CD14-positive monocyte (primary cell): Measurements from ENCODE around the gene AQP10. TPM values are rescaled to one million over a fixed set of nuclear protein-coding genes. Genes with fewer than 3 reads are reported as not detected.
A peak's percentile ranks its signal among the peaks of the same experiment; 100 is the strongest.

Source experiments
- DNase-seq, 3 donors: peaks; one replicate each; pipeline ENCODE4 v3.0.0-alpha.2; 2011 to 2022
- H2AFZ ChIP-seq: 2 replicates; pipeline ENCODE4 v1.6.0; 2012; ENCODE audit warnings: mild to moderate bottlenecking, low read depth, low read length, inconsistent platforms; ENCODE audit not compliant: insufficient read depth, poor library complexity, severe bottlenecking
- H3K27ac ChIP-seq, 2 donors: 1 replicate in 1 of 2; 2 replicates in 1 of 2; pipeline ENCODE4 v1.5.1; 2012 to 2013; ENCODE audit warnings: low read length in 2 of 2, control low read depth in 1 of 2, inconsistent platforms in 1 of 2, low read depth in 1 of 2, mild to moderate bottlenecking in 1 of 2
- H3K27me3 ChIP-seq, 2 donors: one replicate each; pipeline versions ENCODE4 v1.6.0 to v1.6.1; 2011 to 2013; ENCODE audit warnings: low read length in 2 of 2; ENCODE audit not compliant: control insufficient read depth in 2 of 2, insufficient read depth in 2 of 2
- H3K36me3 ChIP-seq, 2 donors: replicated peaks in 1 of 2; 1 replicate in 1 of 2; 2 replicates in 1 of 2; pipeline versions ENCODE4 v1.5.1 to v1.6.1; 2012 to 2013; ENCODE audit warnings: low read length in 2 of 2, control low read depth in 1 of 2, inconsistent platforms in 1 of 2, mild to moderate bottlenecking in 1 of 2; ENCODE audit not compliant: insufficient read depth in 2 of 2, control insufficient read depth in 1 of 2
- H3K4me1 ChIP-seq, 2 donors: 1 replicate in 1 of 2; 2 replicates in 1 of 2; pipeline versions ENCODE4 v1.5.1 to v1.6.1; 2012 to 2013; ENCODE audit warnings: low read length in 2 of 2, control low read depth in 1 of 2, inconsistent platforms in 1 of 2, mild to moderate bottlenecking in 1 of 2, moderate library complexity in 1 of 2; ENCODE audit not compliant: insufficient read depth in 2 of 2, control insufficient read depth in 1 of 2
- H3K4me2 ChIP-seq: replicated peaks from 2 replicates; pipeline ENCODE3; 2012; ENCODE audit warnings: low read length, moderate library complexity, mild to moderate bottlenecking; ENCODE audit not compliant: poor library complexity, severe bottlenecking; ENCODE audit errors: extremely low read depth
- H3K4me3 ChIP-seq, 3 experiments: fragments of 200-600 bp in 1 of 3; sonication (generic) in 1 of 3; replicated peaks in 1 of 3; 1 replicate in 2 of 3; 2 replicates in 1 of 3; pipeline ENCODE4 v1.5.1; 2011 to 2013; ENCODE audit warnings: low read length in 3 of 3, mild to moderate bottlenecking in 3 of 3, control low read depth in 2 of 3, low read depth in 2 of 3, inconsistent platforms in 1 of 3, moderate library complexity in 1 of 3
- H3K79me2 ChIP-seq: 2 replicates; pipeline ENCODE4 v1.6.0; 2012; ENCODE audit warnings: mild to moderate bottlenecking, control low read depth, inconsistent platforms, low read length, moderate library complexity; ENCODE audit not compliant: insufficient read depth
- H3K9ac ChIP-seq: 2 replicates; pipeline ENCODE4 v1.6.0; 2017; ENCODE audit warnings: low read length, mild to moderate bottlenecking; ENCODE audit not compliant: insufficient read depth, poor library complexity, severe bottlenecking
- H3K9me3 ChIP-seq, 2 donors: replicated peaks in 1 of 2; 1 replicate in 1 of 2; 2 replicates in 1 of 2; pipeline versions ENCODE4 v1.5.1 to v1.6.1; 2012 to 2013; ENCODE audit warnings: low read length in 2 of 2, control low read depth in 1 of 2; ENCODE audit not compliant: control insufficient read depth in 1 of 2, insufficient read depth in 1 of 2
- H4K20me1 ChIP-seq: 2 replicates; pipeline ENCODE4 v1.6.0; 2012; ENCODE audit warnings: mild to moderate bottlenecking, low read length, control low read depth, moderate library complexity; ENCODE audit not compliant: insufficient read depth
- H3K27ac Mint-ChIP-seq, 7 donors: one replicate each; pipeline ENCODE4 v1.8.0; 2020; ENCODE audit warnings: mild to moderate bottlenecking in 7 of 7, mixed read lengths in 7 of 7, moderate library complexity in 6 of 7, inconsistent platforms in 2 of 7
- H3K27me3 Mint-ChIP-seq, 3 donors: one replicate each; pipeline ENCODE4 v1.8.0; 2021 to 2022; ENCODE audit warnings: low read depth in 3 of 3, mild to moderate bottlenecking in 3 of 3, mixed read lengths in 3 of 3, moderate library complexity in 3 of 3, inconsistent platforms in 1 of 3
- H3K36me3 Mint-ChIP-seq, 2 donors: one replicate each; pipeline ENCODE4 v1.8.0; 2020; ENCODE audit warnings: mixed read lengths in 2 of 2, inconsistent platforms in 1 of 2, mild to moderate bottlenecking in 1 of 2
- H3K4me1 Mint-ChIP-seq: one replicate; pipeline ENCODE4 v1.8.0; 2020; ENCODE audit warnings: mild to moderate bottlenecking, mixed read lengths
- H3K4me3 Mint-ChIP-seq, 2 donors: one replicate each; pipeline ENCODE4 v1.8.0; 2020; ENCODE audit warnings: mild to moderate bottlenecking in 2 of 2, mixed read lengths in 2 of 2, moderate library complexity in 1 of 2
- H3K9me3 Mint-ChIP-seq, 7 donors: one replicate each; pipeline ENCODE4 v1.8.0; 2020 to 2022; ENCODE audit warnings: mixed read lengths in 7 of 7, mild to moderate bottlenecking in 6 of 7, moderate library complexity in 6 of 7, inconsistent platforms in 2 of 7
- WGBS: methylation state at CpG from one replicate; pipeline ENCODE4 v1.1.5; 2013; ENCODE audit warnings: missing lambda C conversion rate; ENCODE audit not compliant: insufficient coverage; 5-methylcytosine and 5-hydroxymethylcytosine counted together
- intact Hi-C, 2 donors: fragments of 100-400 bp; cut with micrococcal nuclease; formaldehyde crosslinking; loops; one replicate each; pipeline versions ENCODE4 v1.15.0 to v1.15.1; 2023
- polyA plus RNA-seq, 3 donors: library from polyadenylated mRNA; depleted of rRNA in 1 of 3; unstranded in 2 of 3; stranded (reverse) in 1 of 3; fragments of 300-500 nt in 2 of 3; fragments of >200 nt in 1 of 3; fragmentation: Illumina TruSeq in 2 of 3; gene quantifications; 1 replicate in 2 of 3; 2 replicates in 1 of 3; pipeline ENCODE4 v1.2.3, GENCODE V29; 2012 to 2021
- TF ChIP-seq, protein P1 (sequence below): fragments of 200-600 bp; IDR thresholded peaks from one replicate; pipeline ENCODE4 v1.8.0; 2022; ENCODE audit warnings: antibody characterized with exemption, mild to moderate bottlenecking

The AQP10 gene
- polyA plus RNA-seq, 3 donors = 0.09 TPM; not detected in 2

GRCh38 chr1:154352581-154353459 lies 31.9 kb downstream of the AQP10 start:
- Mint-ChIP-seq H3K27ac (peak overlapping the region; percentile 51 to 91 (median 88)), H3K4me1 (peaks cover 43% of the 10 kb centered on the region), H3K9me3 (peaks cover 0 to 2% (median 0%) of the 10 kb centered on the region in 7 donors), H3K4me3 (peak overlapping the region; percentile 89 to 93), H3K36me3 (peaks cover 0 to 6% of the 10 kb centered on the region in 2 donors), H3K27me3 (peaks cover 10 to 31% (median 19%) of the 10 kb centered on the region in 3 donors)
- peak overlapping the region; percentile 94 for H3K4me2 ChIP-seq
- H3K27ac ChIP-seq = peak overlapping the region in 1 of 2 donors; percentile 34
- peaks cover 42 to 49% of the 10 kb centered on the region in 2 donors for H3K4me1 ChIP-seq
- no peaks in the 10 kb centered on the region for H3K36me3 ChIP-seq
- TF ChIP-seq, protein P1, sequence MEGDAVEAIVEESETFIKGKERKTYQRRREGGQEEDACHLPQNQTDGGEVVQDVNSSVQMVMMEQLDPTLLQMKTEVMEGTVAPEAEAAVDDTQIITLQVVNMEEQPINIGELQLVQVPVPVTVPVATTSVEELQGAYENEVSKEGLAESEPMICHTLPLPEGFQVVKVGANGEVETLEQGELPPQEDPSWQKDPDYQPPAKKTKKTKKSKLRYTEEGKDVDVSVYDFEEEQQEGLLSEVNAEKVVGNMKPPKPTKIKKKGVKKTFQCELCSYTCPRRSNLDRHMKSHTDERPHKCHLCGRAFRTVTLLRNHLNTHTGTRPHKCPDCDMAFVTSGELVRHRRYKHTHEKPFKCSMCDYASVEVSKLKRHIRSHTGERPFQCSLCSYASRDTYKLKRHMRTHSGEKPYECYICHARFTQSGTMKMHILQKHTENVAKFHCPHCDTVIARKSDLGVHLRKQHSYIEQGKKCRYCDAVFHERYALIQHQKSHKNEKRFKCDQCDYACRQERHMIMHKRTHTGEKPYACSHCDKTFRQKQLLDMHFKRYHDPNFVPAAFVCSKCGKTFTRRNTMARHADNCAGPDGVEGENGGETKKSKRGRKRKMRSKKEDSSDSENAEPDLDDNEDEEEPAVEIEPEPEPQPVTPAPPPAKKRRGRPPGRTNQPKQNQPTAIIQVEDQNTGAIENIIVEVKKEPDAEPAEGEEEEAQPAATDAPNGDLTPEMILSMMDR = no peak
- peaks cover 0 to 4% of the 10 kb centered on the region in 2 donors for H3K27me3 ChIP-seq
- under 1% methylated on average over 38 of the region's 41 CpGs for WGBS
- H3K9ac ChIP-seq = peak overlapping the region; percentile 49
- peak overlapping the region; percentile 11 to 79 (median 50) for H3K4me3 ChIP-seq
- no peaks in the 10 kb centered on the region for H3K9me3 ChIP-seq
- peak overlapping the region; percentile 81 for H2AFZ ChIP-seq
- H3K79me2 ChIP-seq = no peaks in the 10 kb centered on the region
- DNase-seq = peak in 2 of 3 donors; percentile 35 to 52
- H4K20me1 ChIP-seq = no peaks in the 10 kb centered on the region
- intact Hi-C loops = no loop called here

DNA sequence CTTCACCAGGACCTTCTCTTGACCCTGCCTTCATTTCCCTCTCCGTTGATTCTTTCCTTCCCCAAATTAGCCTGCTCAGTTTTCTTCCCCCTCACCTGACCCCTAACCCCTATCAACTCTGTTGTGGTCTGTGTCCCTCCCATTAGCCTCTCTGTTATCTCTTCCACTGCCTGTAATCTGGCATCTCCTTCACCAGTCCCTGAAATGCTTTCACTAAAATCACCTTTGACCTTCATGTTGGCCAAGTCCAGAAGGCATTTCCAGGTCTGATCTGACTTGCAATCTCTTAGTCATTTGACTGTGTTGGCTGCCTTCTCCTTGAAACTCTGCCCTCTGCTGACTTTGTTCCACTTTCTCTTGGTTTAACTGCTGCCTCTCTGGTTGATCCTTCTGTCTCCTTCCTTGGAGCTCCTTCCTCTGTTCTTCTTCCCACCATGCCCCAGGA lies 32.6 kb downstream of the AQP10 start:
- H3K27me3 ChIP-seq = peaks cover 0 to 4% of the 10 kb centered on the region in 2 donors
- peak overlapping the region; percentile 49 for H3K9ac ChIP-seq
- H2AFZ ChIP-seq = no peak overlapping the region
- H3K27me3 Mint-ChIP-seq = peaks cover 10 to 31% (median 22%) of the 10 kb centered on the region in 3 donors
- no peaks in the 10 kb centered on the region for H4K20me1 ChIP-seq
- TF ChIP-seq, protein P1 = no peak
- H3K79me2 ChIP-seq = no peaks in the 10 kb centered on the region
- no peaks in the 10 kb centered on the region for H3K9me3 ChIP-seq
- DNase-seq = peak; percentile 55 to 73 (median 71)
- intact Hi-C loops = no loop called here
- H3K36me3 Mint-ChIP-seq = peaks cover 0 to 6% of the 10 kb centered on the region in 2 donors
- peak overlapping the region in 1 of 3 experiments; percentile 79 for H3K4me3 ChIP-seq
- peaks cover 42 to 44% of the 10 kb centered on the region in 2 donors for H3K4me1 ChIP-seq
- peak overlapping the region in 1 of 2 donors; percentile 34 for H3K27ac ChIP-seq
- H3K27ac Mint-ChIP-seq = peak overlapping the region; percentile 51 to 91 (median 78)
- H3K4me3 Mint-ChIP-seq = peak overlapping the region; percentile 89 to 93
- peaks cover 39% of the 10 kb centered on the region for H3K4me1 Mint-ChIP-seq
- H3K9me3 Mint-ChIP-seq = peaks cover 0 to 2% (median 0%) of the 10 kb centered on the region in 7 donors
- peak overlapping the region; percentile 94 for H3K4me2 ChIP-seq
- no peaks in the 10 kb centered on the region for H3K36me3 ChIP-seq
- WGBS = 0% methylated on average over 1 of the region's 1 CpG
